HAP-1 (cell line): ENCODE results near the gene PLEK2.

Experiments used
- DNase-seq, 2 experiments: peaks; one replicate each; pipeline ENCODE4 v3.0.0-alpha.2; 2016 to 2020; ENCODE audit warnings: low spot score in 2 of 2
- H3K27me3 ChIP-seq: fragments of 250-450 bp; sonication (Bioruptor Pico); 2 replicates; pipeline ENCODE4 v1.5.1; 2020; ENCODE audit warnings: low read depth, mild to moderate bottlenecking, moderate library complexity
- H3K36me3 ChIP-seq: fragments of 250-450 bp; sonication (Bioruptor Pico); replicated peaks from 2 replicates; pipeline ENCODE4 v1.5.1; 2020; ENCODE audit warnings: mild to moderate bottlenecking
- H3K4me1 ChIP-seq: fragments of 250-450 bp; sonication (Bioruptor Pico); 2 replicates; pipeline ENCODE4 v1.5.1; 2020; ENCODE audit warnings: mild to moderate bottlenecking
- H3K4me3 ChIP-seq: fragments of 250-450 bp; sonication (Bioruptor Pico); 2 replicates; pipeline ENCODE4 v1.5.1; 2020; ENCODE audit warnings: mild to moderate bottlenecking, moderate library complexity
- H3K9me3 ChIP-seq: fragments of 250-450 bp; sonication (Bioruptor Pico); 2 replicates; pipeline ENCODE4 v1.5.1; 2020; ENCODE audit warnings: mild to moderate bottlenecking, moderate library complexity
- in situ Hi-C: fragments of 300-500 bp; cut with MboI; formaldehyde crosslinking; loops from 3 replicates; pipeline ENCODE4 v1.14.3; 2020; ENCODE audit warnings: low sequenced_read_pairs, inconsistent platforms, mixed read lengths

Gene PLEK2

GRCh38 chr14:67441256-67441655 lies 29.3 kb upstream of the PLEK2 start:
- no peak overlapping the region for H3K4me3 ChIP-seq
- H3K9me3 ChIP-seq = no peaks in the 10 kb centered on the region
- in situ Hi-C loops = no loop called here
- H3K27me3 ChIP-seq = no peaks in the 10 kb centered on the region; the same call in 1 of the 2 replicates
- no peak for DNase-seq
- H3K4me1 ChIP-seq = no peaks in the 10 kb centered on the region
- no peaks in the 10 kb centered on the region for H3K36me3 ChIP-seq

GRCh38 chr14:67440513-67440912 lies 28.5 kb upstream of the PLEK2 start:
- H3K4me3 ChIP-seq = no peak overlapping the region
- no peaks in the 10 kb centered on the region for H3K9me3 ChIP-seq
- no peak for DNase-seq
- no peaks in the 10 kb centered on the region for H3K36me3 ChIP-seq
- H3K4me1 ChIP-seq = no peaks in the 10 kb centered on the region
- peaks cover under 1% of the 10 kb centered on the region; the same call in 1 of the 2 replicates for H3K27me3 ChIP-seq
- in situ Hi-C loops = no loop called here

- Histone ChIP-seq H3K36me3 (no peaks in the 10 kb centered on the region), H3K9me3 (no peaks in the 10 kb centered on the region), H3K27me3 (peaks cover 6% of the 10 kb centered on the region), H3K4me3 (no peak overlapping the region), H3K4me1 (no peaks in the 10 kb centered on the region)
- in situ Hi-C loops = no loop called here
- no peak for DNase-seq
Measured at GRCh38 chr14:67438969-67439368, 27.0 kb upstream of the PLEK2 start.

- Histone ChIP-seq H3K4me3 (no peak overlapping the region), H3K27me3 (peaks cover 11% of the 10 kb centered on the region), H3K36me3 (no peaks in the 10 kb centered on the region), H3K9me3 (no peaks in the 10 kb centered on the region), H3K4me1 (no peaks in the 10 kb centered on the region)
- in situ Hi-C loops = no loop called here
- DNase-seq = no peak
Measured at GRCh38 chr14:67436006-67436866, 24.3 kb upstream of the PLEK2 start.

- no peaks in the 10 kb centered on the region for H3K36me3 ChIP-seq
- DNase-seq = no peak
- peaks cover 11% of the 10 kb centered on the region for H3K27me3 ChIP-seq
- no peak overlapping the region for H3K4me3 ChIP-seq
- H3K4me1 ChIP-seq = no peaks in the 10 kb centered on the region
- in situ Hi-C loops = no loop called here
- no peaks in the 10 kb centered on the region for H3K9me3 ChIP-seq
Measured at GRCh38 chr14:67435603-67436002, 23.6 kb upstream of the PLEK2 start.

GRCh38 chr14:67432050-67432564 lies 20.1 kb upstream of the PLEK2 start:
- Histone ChIP-seq H3K4me1 (no peaks in the 10 kb centered on the region), H3K27me3 (peaks cover 11% of the 10 kb centered on the region), H3K36me3 (no peaks in the 10 kb centered on the region), H3K4me3 (no peak overlapping the region), H3K9me3 (no peaks in the 10 kb centered on the region)
- DNase-seq = no peak
- in situ Hi-C loops = no loop called here

GRCh38 chr14:67429510-67430205 lies 17.7 kb upstream of the PLEK2 start:
- in situ Hi-C loops = loop anchor here (10.0 kb wide), 2 partner anchors 145 to 275 kb away; partner anchors contain the start of gene RDH12
- DNase-seq = no peak
- H3K27me3 ChIP-seq = peaks cover 9% of the 10 kb centered on the region
- no peaks in the 10 kb centered on the region; the same call in 1 of the 2 replicates for H3K4me1 ChIP-seq
- no peaks in the 10 kb centered on the region for H3K9me3 ChIP-seq
- H3K36me3 ChIP-seq = no peaks in the 10 kb centered on the region
- no peak overlapping the region for H3K4me3 ChIP-seq

- H3K36me3 ChIP-seq = no peaks in the 10 kb centered on the region
- H3K9me3 ChIP-seq = no peaks in the 10 kb centered on the region
- DNase-seq = no peak
- H3K4me3 ChIP-seq = no peak overlapping the region
- H3K27me3 ChIP-seq = peaks cover 2% of the 10 kb centered on the region; the same call in 1 of the 2 replicates
- in situ Hi-C loops = loop anchor here (10.0 kb wide), 2 partner anchors 146 to 276 kb away; partner anchors contain the start of gene RDH12
- no peaks in the 10 kb centered on the region; the same call in 1 of the 2 replicates for H3K4me1 ChIP-seq
Measured at GRCh38 chr14:67428501-67429031, 16.6 kb upstream of the PLEK2 start.

GRCh38 chr14:67426983-67427606 lies 15.1 kb upstream of the PLEK2 start:
- Histone ChIP-seq H3K4me3 (no peak overlapping the region), H3K27me3 (no peaks in the 10 kb centered on the region; the same call in 1 of the 2 replicates), H3K36me3 (no peaks in the 10 kb centered on the region), H3K9me3 (no peaks in the 10 kb centered on the region), H3K4me1 (no peaks in the 10 kb centered on the region; the same call in 1 of the 2 replicates)
- in situ Hi-C loops = loop anchor here (10.0 kb wide), 2 partner anchors 148 to 278 kb away; partner anchors contain the start of gene RDH12
- DNase-seq = peak; percentile 81 to 84

- no peak for DNase-seq
- Histone ChIP-seq H3K36me3 (no peaks in the 10 kb centered on the region), H3K9me3 (no peaks in the 10 kb centered on the region), H3K4me1 (no peaks in the 10 kb centered on the region; the same call in 1 of the 2 replicates), H3K27me3 (no peaks in the 10 kb centered on the region; the same call in 1 of the 2 replicates), H3K4me3 (no peak overlapping the region)
- in situ Hi-C loops = loop anchor here (10.0 kb wide), 2 partner anchors 149 to 279 kb away; partner anchors contain the start of gene RDH12
Measured at GRCh38 chr14:67426161-67426560, 14.2 kb upstream of the PLEK2 start.

- Histone ChIP-seq H3K4me3 (no peak overlapping the region), H3K4me1 (no peaks in the 10 kb centered on the region; the same call in 1 of the 2 replicates), H3K27me3 (no peaks in the 10 kb centered on the region; the same call in 1 of the 2 replicates), H3K36me3 (no peaks in the 10 kb centered on the region), H3K9me3 (no peaks in the 10 kb centered on the region)
- no peak for DNase-seq
- in situ Hi-C loops = loop anchor here (10.0 kb wide), 2 partner anchors 149 to 279 kb away; partner anchors contain the start of gene RDH12
Measured at GRCh38 chr14:67425608-67426007, 13.6 kb upstream of the PLEK2 start.

- Histone ChIP-seq H3K27me3 (no peaks in the 10 kb centered on the region; the same call in 1 of the 2 replicates), H3K9me3 (no peaks in the 10 kb centered on the region), H3K4me1 (no peaks in the 10 kb centered on the region; the same call in 1 of the 2 replicates), H3K4me3 (no peak overlapping the region), H3K36me3 (no peaks in the 10 kb centered on the region)
- in situ Hi-C loops = loop anchor here (10.0 kb wide), 2 partner anchors 150 to 280 kb away; partner anchors contain the start of gene RDH12
- DNase-seq = no peak
Measured at GRCh38 chr14:67424539-67424938, 12.6 kb upstream of the PLEK2 start.

GRCh38 chr14:67423424-67423823 lies 11.5 kb upstream of the PLEK2 start:
- no peak for DNase-seq
- H3K27me3 ChIP-seq = no peaks in the 10 kb centered on the region; the same call in 1 of the 2 replicates
- no peak overlapping the region for H3K4me3 ChIP-seq
- H3K4me1 ChIP-seq = no peaks in the 10 kb centered on the region; the same call in 1 of the 2 replicates
- H3K36me3 ChIP-seq = no peaks in the 10 kb centered on the region
- H3K9me3 ChIP-seq = no peaks in the 10 kb centered on the region
- in situ Hi-C loops = loop anchor here (10.0 kb wide), 2 partner anchors 151 to 281 kb away; partner anchors contain the start of gene RDH12
